NK-92 (cell line): ENCODE measurements around the gene MTHFR.

Source experiments
- DNase-seq: peaks from one replicate; lab custom pipeline; 2025; ENCODE audit not compliant: unreplicated experiment; lab: John Stamatoyannopoulos, UW

Gene MTHFR

DNA sequence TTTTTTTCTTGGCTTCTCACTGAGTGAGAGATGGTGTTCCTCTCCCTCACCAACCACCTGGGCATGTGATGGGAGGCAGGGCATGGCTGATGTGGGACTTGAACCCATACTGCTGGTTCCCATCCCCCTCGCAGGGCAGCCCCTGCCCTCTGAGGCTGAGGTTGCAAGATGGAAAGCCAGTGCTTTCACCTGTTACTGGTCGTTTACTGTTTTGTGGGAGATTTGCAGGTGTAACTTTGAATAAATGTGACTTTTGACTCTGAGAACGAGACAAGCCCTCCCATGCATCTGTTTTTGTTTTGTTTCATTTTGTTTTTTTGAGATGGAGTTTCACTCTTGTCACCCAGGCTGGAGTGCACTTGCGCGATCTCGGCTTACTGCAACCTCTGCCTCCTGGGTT, 22.2 kb downstream of the MTHFR start:
- DNase-seq: no peak

DNA sequence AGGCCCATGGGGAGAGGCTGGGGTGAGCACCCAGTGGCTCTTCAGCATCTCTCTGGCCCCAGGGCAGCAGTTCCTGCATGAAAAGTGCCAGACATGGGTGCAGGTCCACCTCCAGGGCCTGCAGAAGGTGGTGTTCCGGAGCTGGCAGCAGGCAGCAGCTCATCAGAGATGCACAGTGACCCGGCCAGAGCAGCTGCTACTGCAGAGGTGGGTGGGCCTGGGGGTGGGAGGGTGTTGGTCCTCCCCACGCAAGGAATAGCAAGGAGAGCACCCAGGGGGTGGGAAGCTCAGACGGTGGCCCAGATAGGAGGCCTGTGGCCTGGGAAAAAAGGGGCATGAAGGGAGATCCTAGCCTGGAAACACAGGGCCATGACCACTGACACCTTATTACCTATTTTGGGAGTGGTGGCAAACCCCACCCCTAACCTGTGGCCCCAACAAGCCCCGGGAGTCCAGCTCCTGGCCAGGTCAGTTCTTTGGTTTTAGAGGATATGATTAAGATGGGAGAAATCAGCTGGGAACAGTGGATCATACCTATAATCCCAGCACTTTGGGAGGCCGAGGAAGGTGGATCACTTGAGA, 23.5 kb downstream of the MTHFR start:
- DNase-seq: no peak

DNA sequence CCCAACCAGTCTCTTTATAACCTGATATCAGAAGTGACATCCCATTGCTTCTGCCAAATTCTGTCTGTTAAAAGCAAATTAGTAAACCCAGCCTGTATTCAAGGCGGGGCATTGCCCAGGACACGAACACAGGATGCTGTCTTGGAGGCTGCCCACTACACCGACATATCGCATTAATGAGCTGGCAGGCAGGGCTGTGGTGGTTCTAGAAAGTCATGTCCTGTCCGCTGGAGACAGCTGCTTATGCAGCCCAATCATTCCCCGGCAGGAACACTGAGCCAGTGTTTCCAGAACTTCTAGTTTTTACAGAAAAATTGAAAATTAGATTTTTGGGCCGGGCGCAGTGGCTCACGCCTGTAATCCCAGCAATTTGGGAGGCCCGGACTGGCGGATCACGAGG, 24.5 kb downstream of the MTHFR start:
- no peak for DNase-seq

DNA sequence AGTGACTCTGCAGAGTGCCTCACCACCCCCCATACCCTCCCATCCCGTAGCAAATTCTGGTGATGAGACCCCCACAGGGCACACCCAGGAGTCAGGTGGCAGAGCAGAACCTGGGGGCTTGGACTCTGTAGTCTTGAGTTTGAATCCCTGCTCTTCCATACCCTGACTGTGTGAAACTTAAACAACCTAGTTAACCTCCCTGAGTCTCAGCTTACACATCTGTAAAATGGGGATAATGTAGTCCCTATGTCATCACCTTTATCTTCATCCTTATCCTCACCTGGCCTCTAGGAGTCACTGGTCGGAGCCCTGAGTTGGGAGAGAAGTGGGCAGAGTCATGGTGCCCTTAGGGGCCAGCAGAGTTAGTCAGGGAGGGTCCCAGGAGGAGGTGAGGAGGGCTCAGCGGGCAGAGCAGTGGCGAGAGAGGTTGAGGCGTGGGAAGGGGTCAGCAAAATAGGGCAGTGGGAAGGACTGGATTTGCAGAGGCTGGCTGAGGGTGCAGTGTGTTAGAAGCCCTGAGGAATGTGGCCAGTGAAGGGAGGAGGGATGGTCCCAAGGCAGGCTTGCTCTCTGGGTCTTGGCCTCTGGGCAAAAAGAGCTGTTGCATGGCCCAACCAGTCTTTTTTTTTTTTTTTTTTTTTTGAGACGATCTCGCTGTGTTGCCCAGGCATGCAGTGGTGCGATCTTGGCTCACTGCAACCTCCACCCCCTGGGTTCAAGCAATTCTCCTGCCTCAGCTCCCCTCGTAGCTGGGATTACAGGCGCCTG, 25.2 kb downstream of the MTHFR start:
- DNase-seq: no peak

DNA sequence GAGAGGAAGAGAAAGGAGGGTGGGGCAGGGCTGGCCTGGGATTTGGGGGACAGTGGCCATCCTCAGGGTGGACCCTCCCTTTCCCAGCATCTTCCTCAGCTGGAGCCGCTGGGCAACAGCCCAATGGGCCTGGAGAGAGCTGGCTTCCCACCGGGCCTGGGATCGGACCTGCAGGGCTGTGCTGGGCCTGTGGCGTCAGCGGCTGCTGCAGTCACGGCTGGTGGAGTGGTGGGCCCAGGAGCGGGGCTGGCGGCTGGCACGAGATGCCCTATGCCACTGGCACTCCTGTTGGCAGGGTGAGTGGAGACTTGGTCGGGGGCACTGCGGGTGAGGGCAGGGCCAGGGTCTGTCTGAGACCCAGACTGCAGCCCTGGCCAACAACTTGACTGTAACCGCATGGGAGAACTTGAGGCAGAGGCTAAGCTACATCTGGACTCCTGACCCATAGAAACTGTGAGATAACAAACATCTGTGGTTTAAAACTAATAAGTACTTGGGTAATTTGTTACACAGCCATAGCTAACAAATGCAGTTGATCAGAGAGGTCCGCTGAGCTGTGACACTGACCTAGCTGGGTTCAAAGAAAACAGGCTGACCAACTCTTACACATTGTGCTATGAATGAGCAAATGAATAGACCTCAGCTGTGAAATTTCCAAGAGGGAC, 25.9 kb downstream of the MTHFR start:
- no peak for DNase-seq

DNA sequence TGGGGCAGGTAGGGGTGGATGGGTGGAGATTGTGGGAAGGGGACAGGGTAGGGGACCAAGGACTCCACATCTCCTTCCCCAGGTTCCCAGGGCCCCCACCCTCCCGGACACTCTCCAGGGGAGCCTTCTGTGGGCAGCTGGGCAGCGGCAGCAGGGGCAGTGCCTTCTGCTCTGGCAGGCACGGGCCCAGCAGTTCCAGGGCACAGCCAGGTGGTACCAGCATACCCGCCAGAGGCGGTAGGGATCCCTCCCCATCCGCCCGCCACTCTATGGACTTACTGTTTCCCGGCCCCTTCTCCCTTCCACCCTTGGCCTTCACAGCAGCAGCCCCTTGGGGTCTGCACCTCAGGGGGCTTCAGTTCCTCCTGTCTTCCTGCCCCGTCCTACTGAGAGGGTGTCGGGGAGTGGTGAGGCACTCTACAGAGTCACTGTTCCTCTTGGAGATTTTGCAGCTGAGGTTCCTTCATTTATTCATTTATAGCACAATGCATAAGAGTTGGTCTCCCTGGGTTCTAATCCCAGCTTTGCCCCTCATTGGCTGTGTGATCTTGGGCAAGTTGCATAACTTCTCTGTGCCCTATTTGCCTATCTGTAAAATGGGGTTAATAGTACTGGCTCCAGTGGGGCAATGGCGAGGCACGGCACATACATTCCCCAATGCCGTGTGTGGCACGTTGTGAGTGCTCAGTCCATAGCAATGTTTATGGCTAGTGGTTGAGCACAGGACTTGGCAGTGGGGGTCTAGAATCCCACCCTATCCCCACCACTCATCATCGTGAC, 26.7 kb downstream of the MTHFR start:
- DNase-seq: no peak

DNA sequence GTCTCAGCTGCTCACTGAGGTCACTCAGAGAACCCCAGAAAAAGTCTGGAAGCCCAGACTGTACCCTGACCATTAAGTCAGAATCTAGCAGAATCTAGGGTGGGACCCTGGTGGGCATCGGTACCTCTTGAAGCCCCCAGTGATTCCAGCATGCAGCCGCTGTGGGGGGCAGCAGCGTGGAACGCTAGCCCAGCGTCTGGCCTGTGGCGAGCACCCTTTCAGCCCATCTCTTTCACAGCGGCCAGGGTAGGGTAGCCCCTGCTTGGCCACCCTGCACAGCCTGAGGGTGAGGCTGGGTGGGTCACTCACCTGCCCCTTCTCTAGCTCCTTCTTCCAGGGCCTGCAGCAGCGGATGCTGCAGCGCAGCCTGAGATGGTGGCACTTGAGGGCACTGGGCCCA, 27.4 kb downstream of the MTHFR start:
- no peak for DNase-seq

DNA sequence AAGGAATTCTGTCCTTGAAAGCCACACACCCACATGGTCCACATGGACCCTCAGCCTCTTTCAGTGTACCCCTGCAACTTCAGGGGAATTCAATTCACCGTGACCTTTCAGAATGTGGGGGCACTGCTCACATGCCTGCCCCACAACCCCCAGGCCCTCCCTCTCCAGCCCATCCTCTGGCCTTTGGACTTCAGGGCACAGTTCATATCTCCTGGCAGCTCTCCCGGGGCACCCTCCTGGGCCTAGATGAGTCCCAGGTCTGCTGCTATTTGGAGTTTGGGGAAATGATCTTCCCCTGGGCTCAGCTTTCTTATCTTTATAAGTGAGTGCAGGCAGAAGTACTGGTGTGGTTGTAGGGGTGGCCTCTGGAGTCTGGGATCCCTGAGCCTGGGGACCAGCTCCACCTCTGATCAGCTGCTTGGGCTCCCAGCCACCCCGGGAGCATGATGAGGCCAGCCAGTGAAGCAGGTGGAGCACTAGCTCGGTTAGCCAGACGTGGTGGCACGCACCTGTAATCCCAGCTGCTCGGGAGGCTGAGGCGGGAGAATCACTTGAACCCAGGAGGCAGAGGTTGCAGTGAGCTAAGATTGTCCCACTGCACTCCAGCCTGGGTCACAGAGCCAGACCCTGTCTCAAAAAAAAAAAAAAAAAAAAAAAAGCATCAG, 28.0 kb downstream of the MTHFR start:
- DNase-seq: no peak

DNA sequence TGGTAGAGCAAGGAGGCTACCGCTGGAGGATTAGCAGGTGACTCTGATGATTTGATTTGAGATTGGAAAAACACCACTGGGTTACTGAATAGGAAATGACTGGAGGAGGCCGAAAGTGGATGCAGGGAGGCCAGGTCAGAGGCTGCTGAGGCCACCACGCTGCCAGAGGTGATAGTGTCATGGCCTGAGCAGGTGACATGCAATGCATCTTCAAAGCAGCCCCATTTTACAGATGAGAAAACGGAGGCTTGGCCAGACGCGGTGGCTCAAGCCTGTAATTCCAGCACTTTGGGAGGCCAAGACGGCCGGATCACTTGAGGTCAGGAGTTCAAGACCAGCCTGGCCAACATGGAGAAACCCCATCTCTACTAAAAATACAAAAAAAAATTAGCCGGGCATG, 31.0 kb downstream of the MTHFR start:
- no peak for DNase-seq

DNA sequence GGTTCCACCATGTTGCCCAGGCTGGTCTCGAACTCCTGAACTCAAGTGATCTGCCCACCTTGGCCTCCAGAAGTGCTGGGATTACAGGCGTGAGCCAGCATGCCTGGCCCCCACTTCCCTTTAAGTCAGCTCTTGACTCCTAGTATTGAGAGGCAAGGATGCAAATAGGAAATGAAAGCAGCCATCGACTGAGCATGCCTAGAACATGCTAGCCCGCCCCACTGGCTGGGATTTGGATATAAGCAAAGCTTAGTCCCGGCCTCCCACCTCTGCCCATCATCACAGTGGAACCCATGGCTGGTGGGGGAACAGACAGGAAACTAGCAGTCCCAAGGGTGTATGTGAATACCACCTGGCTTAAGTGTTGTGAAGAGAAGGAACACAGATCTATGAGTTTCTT, 33.3 kb downstream of the MTHFR start:
- DNase-seq: no peak

DNA sequence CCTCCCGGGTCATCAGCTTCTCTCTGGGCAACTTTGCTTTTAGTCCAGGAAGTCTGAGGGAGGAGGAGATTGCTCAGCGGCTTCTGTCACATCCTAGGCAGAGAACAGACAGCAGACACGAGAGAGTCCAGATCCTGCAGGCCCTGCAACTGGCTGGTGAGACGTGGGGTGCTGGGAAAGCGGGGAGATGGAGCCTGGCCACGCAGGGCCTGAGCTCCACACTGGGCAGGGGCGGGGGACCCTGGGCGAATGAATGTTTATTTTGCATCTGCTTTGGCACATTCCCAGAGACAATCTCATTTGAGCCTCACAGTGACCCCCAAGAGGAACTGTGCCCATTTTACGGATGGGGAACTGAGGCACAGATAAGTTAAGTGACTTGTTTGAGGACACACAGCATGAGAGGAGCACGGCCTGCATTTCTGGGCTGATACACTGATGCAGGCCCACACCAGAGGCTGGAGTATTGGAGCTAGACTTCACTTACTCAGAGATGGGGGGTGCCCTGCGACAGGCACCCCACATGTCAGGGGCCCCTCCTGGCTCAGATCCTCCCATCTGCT, 34.2 kb downstream of the MTHFR start:
- DNase-seq: no peak

DNA sequence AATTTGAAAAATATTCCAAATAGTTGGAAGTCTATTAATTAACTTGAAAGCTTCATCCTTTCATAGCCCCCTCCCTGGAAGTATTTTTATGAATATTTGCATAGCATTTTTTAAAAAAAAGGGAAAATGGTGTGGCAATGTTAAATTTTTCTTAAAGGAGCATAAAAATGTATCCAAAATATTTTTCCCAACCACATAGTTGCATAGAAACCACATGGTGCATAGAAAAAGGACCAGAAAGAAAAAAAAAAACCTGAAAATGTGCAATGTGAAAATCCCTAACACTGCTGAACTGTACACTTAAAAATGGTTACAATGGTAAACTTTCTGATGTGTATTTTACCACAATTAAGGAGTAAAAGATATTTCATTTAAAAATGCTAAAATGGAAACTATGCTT, 35.8 kb downstream of the MTHFR start:
- no peak for DNase-seq

DNA sequence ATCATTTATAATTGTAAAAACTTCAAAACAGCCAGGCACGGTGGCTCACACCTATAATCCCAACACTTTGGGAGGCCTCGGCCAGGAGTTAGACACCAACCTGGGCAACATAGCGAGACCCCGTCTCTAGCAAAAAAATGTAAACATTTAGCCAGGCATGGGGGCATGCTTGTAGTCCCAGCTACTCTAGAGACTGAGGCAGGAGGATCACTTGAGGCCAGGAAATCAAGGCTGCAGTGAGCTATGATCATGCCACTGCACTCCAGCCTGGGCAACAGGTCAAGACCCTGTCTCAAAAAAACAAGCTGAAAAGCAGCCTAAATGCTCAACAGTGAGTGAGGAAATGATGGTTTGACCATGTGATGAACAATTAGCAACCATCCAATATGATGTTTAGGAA, 36.5 kb downstream of the MTHFR start:
- DNase-seq: no peak

DNA sequence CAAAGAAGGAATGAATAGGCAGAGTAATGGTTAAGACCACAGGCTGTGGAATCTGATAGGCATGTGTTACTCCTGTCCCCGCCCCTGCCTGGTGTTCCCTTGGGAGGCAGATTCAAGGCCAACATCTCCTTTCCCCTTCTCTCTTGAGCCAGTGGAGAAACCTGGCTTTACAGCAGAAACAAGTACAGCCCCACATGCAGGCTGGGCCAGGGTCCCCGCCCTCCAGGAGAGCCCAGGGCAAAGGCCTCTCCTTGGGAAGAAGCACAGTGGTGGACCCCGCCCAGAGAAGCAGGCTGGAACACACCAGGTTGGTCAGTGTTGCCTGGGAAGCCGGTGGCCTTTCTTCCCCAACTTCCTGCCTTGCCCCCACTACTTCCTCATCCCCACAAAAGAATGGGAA, 36.9 kb downstream of the MTHFR start:
- no peak for DNase-seq

DNA sequence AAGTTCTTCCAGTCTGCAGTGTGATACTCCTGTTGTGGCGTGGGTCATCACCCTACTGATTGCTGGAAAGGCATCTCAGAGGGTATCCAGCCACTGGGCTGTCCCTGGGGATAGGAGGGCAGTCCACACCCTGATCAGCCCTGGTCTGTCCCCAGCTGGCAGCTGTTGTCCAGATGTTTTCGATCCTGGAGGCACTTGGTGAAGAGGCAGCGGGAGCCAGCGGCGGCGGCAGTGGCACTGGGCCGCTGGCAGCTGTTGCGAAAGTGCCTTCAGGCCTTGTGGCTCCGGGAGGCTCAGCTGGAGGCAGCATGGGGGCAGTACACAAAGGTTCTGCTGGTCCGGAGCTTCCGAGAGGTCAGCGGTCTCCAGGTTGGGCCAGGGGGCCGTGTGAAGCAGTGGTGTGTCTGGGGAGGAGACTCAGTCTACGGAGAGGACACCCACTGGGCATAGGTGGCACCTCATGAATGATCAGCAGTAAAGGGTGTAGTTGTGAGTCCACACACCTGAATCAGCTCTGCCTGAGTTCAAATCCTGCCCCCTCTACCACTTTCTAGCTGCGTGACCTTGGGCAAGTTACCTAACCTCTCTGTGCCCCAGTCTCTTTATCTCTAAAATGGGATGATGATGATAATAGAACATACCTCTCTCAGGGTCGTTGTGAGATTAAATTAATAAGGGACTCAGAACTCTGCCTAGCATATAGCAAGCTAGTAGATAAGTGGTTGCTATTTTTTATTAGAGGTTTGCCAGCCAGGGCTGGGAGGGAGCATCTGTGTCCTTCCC, 37.7 kb downstream of the MTHFR start:
- DNase-seq: no peak

DNA sequence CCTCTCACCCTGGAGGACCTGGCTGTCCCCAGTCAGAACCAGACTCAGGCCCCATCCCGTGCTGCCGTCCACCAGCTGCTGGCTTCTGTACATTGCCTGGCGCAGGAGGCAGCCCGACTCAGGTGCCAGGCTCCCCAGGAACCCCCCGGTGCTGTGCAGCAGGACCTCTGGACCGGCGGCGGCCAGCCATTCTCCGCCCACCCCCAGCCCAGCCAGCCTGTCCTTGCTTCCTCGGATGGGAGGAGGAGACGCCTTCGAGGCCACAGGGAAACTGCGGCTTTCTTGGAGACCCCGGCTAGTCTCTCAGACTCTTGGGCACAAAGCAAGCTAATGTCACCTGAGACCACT, 39.4 kb downstream of the MTHFR start:
- DNase-seq: no peak

DNA sequence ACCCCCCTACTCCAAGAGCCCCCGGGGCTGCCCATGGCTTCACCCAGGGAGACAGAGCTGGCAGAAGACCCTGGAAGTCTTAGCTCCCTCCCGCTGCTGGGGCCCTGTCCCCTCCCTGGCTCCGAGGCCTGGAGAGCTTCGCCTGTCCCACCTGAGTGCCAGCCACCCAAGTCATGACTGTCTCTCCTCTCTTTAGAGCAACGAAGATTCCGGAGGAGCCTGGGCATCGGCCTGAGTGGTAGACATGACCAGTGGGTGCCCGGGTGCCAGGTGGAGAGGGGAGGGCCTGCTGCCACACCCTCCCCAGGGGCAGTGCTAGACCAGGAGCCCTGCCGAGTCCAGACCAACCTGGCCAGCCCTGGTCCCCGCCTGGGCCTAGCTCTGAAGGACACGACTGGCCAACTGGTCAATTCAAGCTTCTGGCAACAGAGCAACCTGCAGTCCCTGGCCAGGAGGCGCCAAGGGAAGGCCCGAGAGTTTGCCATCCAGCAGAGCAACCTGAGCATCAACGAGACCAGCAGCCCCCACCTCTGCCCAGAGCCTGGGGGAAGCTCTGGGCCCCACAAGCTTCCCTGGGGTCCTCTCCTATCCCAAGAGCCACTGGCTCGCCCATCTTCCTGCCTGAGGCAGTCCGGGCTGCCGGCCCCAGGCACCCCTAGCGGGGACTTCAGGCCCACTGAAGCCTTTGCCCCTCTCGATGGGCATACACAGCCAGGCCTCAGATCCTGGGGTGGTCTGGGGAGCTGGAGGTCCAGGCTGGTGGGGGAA, 39.9 kb downstream of the MTHFR start:
- no peak for DNase-seq

DNA sequence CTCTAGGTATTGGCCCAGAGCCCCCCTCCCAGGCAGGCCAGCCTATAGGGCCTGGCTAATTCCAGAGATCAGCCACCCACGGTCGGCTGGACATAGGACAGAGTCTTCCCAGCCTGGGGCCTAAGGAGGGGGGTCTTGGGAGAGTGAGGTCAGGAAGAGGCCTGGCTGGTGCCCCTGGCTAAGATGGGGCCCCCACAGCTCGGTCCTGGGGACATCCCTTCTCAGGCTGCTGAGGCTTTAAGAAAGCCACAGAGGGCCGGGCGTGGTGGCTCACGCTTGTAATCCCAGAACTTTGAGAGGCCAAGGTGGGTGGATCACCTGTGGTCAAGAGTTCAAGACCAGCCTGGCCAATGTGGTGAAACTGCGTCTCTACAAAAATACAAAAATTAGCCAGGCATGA, 41.2 kb downstream of the MTHFR start:
- DNase-seq: no peak

DNA sequence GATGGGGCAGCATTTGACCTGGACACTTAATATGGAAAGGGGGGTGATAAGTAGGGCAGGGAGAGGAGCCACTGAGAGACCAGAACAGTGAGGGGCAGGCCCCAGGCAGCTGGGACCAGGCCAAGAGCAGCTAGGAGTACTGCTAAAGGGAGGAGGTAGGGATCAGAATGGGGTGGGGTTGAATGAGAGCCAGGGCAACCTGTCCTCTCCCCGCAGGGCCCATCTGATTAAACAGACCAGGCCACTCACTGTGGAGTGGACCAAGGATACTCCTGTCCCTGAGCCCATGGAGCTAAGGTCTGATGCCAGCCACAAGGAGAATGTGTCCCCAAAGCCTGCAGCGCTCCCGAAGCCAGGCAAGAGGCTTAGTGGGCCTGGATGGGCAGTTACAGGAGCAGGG, 41.6 kb downstream of the MTHFR start:
- no peak for DNase-seq
